SK-N-SH treated with all-trans-retinoic acid at 6 μM for 48 hours (cell line): ENCODE data around the gene IKZF1.
A peak's percentile ranks its signal among the peaks of the same experiment; 100 is the strongest.

Experiments
- ATAC-seq: fragments of 200-7000 bp; cut with Tn5 transposase; 3 replicates; pipeline ENCODE4 v1.9.1; 2020; ENCODE audit warnings: mild to moderate bottlenecking, moderate library complexity
- ARNTL ChIP-seq: fragments of 450-650 bp; formaldehyde crosslinking; IDR thresholded peaks from 2 replicates; pipeline ENCODE4 v1.5.0; 2020; ENCODE audit warnings: low read depth, mild to moderate bottlenecking, moderate library complexity, borderline replicate concordance
- CSDC2 ChIP-seq: fragments of 250-450 bp; sonication (Bioruptor Pico); IDR thresholded peaks from 2 replicates; pipeline ENCODE4 v1.5.0; 2020; ENCODE audit warnings: mild to moderate bottlenecking, moderate library complexity
- ESRRG ChIP-seq: fragments of 250-450 bp; sonication (Bioruptor Pico); IDR thresholded peaks from 2 replicates; pipeline ENCODE4 v1.6.1; 2021; ENCODE audit warnings: mild to moderate bottlenecking
- GLIS3 ChIP-seq: fragments of 250-450 bp; sonication (Bioruptor Pico); IDR thresholded peaks from 2 replicates; pipeline ENCODE4 v1.5.0; 2020; ENCODE audit warnings: mild to moderate bottlenecking, moderate library complexity
- ISL1 ChIP-seq: fragments of 250-450 bp; sonication (Bioruptor Pico); IDR thresholded peaks from 2 replicates; pipeline ENCODE4 v2.1.2; 2022; ENCODE audit warnings: mild to moderate bottlenecking, moderate library complexity
- OSR1 ChIP-seq: fragments of 250-450 bp; sonication (Bioruptor Pico); IDR thresholded peaks from 2 replicates; pipeline ENCODE4 v1.8.0; 2022; ENCODE audit warnings: moderate library complexity, mild to moderate bottlenecking, inconsistent platforms
- PPARA ChIP-seq: fragments of 250-450 bp; sonication (Bioruptor Pico); IDR thresholded peaks from 2 replicates; pipeline ENCODE4 v1.5.0; 2020; ENCODE audit warnings: mild to moderate bottlenecking, borderline replicate concordance
- RARB ChIP-seq: fragments of 250-450 bp; sonication (Bioruptor Pico); IDR thresholded peaks from 2 replicates; pipeline ENCODE4 v1.8.0; 2021; ENCODE audit warnings: mild to moderate bottlenecking, moderate library complexity
- SNAI2 ChIP-seq: fragments of 250-450 bp; sonication (Bioruptor Pico); IDR thresholded peaks from 2 replicates; pipeline ENCODE4 v1.5.0; 2020; ENCODE audit warnings: mild to moderate bottlenecking, moderate library complexity
- TCF4 ChIP-seq: fragments of 250-450 bp; sonication (Bioruptor Pico); IDR thresholded peaks from 2 replicates; pipeline ENCODE4 v1.8.0; 2021; ENCODE audit warnings: mild to moderate bottlenecking, moderate library complexity, borderline replicate concordance
- TOX ChIP-seq: fragments of 250-450 bp; sonication (Bioruptor Pico); IDR thresholded peaks from 2 replicates; pipeline ENCODE4 v1.8.0; 2021; ENCODE audit warnings: mild to moderate bottlenecking, moderate library complexity, borderline replicate concordance
- ZC3H10 ChIP-seq: fragments of 250-450 bp; sonication (Bioruptor Pico); IDR thresholded peaks from 2 replicates; pipeline ENCODE4 v1.5.1; 2021; ENCODE audit warnings: mild to moderate bottlenecking, moderate library complexity
- ZFP3 ChIP-seq: fragments of 250-450 bp; sonication (Bioruptor Pico); IDR thresholded peaks from 2 replicates; pipeline ENCODE4 v1.5.0; 2020; ENCODE audit warnings: mild to moderate bottlenecking, moderate library complexity
- ZFP30 ChIP-seq: fragments of 450-650 bp; formaldehyde crosslinking; IDR thresholded peaks from 2 replicates; pipeline ENCODE4 v1.5.0; 2022; ENCODE audit warnings: mild to moderate bottlenecking, moderate library complexity
- ZNF70 ChIP-seq: fragments of 450-650 bp; formaldehyde crosslinking; IDR thresholded peaks from 2 replicates; pipeline ENCODE4 v1.5.0; 2020; ENCODE audit warnings: mild to moderate bottlenecking, moderate library complexity
- ZNF8 ChIP-seq: fragments of 450-650 bp; formaldehyde crosslinking; IDR thresholded peaks from 2 replicates; pipeline ENCODE4 v1.5.0; 2020; ENCODE audit warnings: mild to moderate bottlenecking, moderate library complexity
- TF ChIP-seq, protein P1 (sequence below): fragments of 250-450 bp; sonication (Bioruptor Pico); IDR thresholded peaks from 2 replicates; pipeline ENCODE4 v1.5.1; 2021; ENCODE audit warnings: mild to moderate bottlenecking, moderate library complexity
- TF ChIP-seq, protein P2 (sequence below): fragments of 250-450 bp; sonication (Bioruptor Pico); IDR thresholded peaks from 2 replicates; pipeline ENCODE4 v1.5.1; 2020; ENCODE audit warnings: low read depth, mild to moderate bottlenecking, moderate library complexity
- TF ChIP-seq, protein P3 (sequence below): fragments of 250-450 bp; sonication (Bioruptor Pico); IDR thresholded peaks from 2 replicates; pipeline ENCODE4 v1.8.0; 2020; ENCODE audit warnings: mild to moderate bottlenecking, moderate library complexity, borderline replicate concordance

Gene IKZF1

DNA sequence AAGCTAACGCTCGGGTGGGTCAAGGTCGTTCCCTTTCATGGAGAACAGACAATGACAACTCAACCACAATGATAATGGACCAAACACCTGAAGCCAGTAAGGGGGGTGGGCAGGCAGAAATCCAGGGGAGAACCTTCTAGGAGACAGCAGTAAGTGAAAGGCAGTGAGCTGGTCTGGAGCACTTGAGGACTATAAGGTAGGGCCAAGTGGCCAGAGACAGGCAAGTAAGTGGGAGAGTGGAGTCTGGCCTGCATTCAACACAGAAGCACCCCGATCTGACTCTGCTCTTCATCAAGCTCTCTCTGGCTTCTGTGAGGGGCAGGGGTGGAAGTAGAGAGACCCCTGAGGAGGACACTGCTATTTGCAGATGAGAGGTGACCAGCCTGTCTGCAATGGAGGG lies 7.7 kb upstream of the IKZF1 start:
- TF ChIP-seq, protein P1, sequence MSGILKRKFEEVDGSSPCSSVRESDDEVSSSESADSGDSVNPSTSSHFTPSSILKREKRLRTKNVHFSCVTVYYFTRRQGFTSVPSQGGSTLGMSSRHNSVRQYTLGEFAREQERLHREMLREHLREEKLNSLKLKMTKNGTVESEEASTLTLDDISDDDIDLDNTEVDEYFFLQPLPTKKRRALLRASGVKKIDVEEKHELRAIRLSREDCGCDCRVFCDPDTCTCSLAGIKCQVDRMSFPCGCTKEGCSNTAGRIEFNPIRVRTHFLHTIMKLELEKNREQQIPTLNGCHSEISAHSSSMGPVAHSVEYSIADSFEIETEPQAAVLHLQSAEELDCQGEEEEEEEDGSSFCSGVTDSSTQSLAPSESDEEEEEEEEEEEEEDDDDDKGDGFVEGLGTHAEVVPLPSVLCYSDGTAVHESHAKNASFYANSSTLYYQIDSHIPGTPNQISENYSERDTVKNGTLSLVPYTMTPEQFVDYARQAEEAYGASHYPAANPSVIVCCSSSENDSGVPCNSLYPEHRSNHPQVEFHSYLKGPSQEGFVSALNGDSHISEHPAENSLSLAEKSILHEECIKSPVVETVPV, result no peak
- TF ChIP-seq ARNTL (CRISPR knock-in tag), result no peak
- TF ChIP-seq ZFP30, result no peak
- no peak for TF ChIP-seq RARB (CRISPR knock-in tag)
- no peak for TF ChIP-seq ZNF70 (CRISPR knock-in tag)
- TF ChIP-seq SNAI2 (CRISPR knock-in tag), result no peak
- TF ChIP-seq CSDC2 (CRISPR knock-in tag), result no peak
- no peak for TF ChIP-seq ZNF8
- ATAC-seq, result no peak

DNA sequence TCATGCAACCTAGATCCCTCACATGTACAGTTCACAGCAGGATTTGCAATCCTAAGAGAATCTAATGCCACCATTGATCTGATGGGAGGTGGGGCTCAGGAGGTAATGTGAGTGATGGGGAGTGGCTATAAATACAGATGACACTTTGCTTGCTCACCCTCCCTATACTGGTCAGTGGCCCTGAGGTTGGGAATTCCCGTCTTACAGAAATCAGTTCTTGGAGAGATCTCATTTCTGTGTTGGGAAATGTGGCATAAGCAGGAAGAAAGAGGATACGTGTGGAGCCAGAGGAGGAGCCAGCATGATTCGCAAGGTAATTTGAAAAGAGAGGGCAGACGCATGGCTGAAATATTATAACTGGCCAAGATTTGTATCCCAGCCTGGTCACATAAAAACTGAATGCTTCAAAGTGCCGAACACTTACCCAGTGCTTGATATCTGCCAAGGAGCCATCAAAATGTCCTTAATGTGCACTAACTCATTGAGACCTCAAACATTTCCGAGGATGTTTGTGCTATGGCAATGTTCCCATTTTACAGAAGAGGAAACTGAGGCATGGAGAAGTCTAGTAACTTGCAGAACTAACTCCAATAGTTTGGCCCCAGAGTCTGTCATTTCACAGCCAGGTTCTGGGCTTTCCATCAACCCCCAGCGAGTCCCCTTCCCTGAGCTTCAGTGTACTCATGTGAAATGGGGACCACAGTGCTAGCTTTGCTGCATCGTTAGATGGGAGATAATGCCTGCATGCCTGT lies 5.5 kb upstream of the IKZF1 start:
- TF ChIP-seq, protein P2, sequence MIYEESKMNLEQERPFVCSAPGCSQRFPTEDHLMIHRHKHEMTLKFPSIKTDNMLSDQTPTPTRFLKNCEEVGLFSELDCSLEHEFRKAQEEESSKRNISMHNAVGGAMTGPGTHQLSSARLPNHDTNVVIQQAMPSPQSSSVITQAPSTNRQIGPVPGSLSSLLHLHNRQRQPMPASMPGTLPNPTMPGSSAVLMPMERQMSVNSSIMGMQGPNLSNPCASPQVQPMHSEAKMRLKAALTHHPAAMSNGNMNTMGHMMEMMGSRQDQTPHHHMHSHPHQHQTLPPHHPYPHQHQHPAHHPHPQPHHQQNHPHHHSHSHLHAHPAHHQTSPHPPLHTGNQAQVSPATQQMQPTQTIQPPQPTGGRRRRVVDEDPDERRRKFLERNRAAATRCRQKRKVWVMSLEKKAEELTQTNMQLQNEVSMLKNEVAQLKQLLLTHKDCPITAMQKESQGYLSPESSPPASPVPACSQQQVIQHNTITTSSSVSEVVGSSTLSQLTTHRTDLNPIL (CRISPR knock-in tag), result no peak
- TF ChIP-seq, protein P1, result no peak
- TF ChIP-seq ZNF70 (CRISPR knock-in tag) (no peak), ISL1 (CRISPR knock-in tag) (no peak), RARB (CRISPR knock-in tag) (no peak), CSDC2 (CRISPR knock-in tag) (no peak), ARNTL (CRISPR knock-in tag) (no peak), ZFP30 (no peak), ESRRG (CRISPR knock-in tag) (no peak), SNAI2 (CRISPR knock-in tag) (no peak), ZFP3 (CRISPR knock-in tag) (no peak), TCF4 (CRISPR knock-in tag) (no peak), OSR1 (CRISPR knock-in tag) (no peak), GLIS3 (CRISPR knock-in tag) (no peak), ZC3H10 (no peak), TOX (CRISPR knock-in tag) (no peak), PPARA (CRISPR knock-in tag) (no peak), ZNF8 (no peak)
- no peak for ATAC-seq

DNA sequence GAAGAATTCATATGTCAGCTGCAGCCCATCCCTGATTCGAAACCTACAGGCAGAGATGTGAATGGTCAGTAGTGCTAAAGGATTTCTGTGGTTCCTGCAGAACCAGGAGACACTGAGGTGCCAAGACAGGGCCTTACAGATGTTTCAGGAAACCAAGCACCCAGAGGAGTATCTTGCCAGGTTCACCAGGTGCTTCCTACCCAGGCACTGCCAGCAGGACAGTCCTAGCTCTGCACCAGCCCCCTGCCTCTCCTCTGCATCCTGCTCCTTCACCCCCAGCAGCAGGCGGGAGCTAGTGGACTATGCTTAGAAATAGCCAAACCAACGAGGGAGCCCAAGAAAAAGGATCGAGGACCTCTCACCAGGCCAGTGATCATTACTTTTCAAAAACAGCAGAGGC lies 4.2 kb upstream of the IKZF1 start:
- TF ChIP-seq TCF4 (CRISPR knock-in tag), result no peak
- no peak for TF ChIP-seq ESRRG (CRISPR knock-in tag)
- TF ChIP-seq, protein P3, sequence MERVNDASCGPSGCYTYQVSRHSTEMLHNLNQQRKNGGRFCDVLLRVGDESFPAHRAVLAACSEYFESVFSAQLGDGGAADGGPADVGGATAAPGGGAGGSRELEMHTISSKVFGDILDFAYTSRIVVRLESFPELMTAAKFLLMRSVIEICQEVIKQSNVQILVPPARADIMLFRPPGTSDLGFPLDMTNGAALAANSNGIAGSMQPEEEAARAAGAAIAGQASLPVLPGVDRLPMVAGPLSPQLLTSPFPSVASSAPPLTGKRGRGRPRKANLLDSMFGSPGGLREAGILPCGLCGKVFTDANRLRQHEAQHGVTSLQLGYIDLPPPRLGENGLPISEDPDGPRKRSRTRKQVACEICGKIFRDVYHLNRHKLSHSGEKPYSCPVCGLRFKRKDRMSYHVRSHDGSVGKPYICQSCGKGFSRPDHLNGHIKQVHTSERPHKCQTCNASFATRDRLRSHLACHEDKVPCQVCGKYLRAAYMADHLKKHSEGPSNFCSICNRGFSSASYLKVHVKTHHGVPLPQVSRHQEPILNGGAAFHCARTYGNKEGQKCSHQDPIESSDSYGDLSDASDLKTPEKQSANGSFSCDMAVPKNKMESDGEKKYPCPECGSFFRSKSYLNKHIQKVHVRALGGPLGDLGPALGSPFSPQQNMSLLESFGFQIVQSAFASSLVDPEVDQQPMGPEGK, result no peak
- no peak for TF ChIP-seq OSR1 (CRISPR knock-in tag)
- ATAC-seq, result no peak

DNA sequence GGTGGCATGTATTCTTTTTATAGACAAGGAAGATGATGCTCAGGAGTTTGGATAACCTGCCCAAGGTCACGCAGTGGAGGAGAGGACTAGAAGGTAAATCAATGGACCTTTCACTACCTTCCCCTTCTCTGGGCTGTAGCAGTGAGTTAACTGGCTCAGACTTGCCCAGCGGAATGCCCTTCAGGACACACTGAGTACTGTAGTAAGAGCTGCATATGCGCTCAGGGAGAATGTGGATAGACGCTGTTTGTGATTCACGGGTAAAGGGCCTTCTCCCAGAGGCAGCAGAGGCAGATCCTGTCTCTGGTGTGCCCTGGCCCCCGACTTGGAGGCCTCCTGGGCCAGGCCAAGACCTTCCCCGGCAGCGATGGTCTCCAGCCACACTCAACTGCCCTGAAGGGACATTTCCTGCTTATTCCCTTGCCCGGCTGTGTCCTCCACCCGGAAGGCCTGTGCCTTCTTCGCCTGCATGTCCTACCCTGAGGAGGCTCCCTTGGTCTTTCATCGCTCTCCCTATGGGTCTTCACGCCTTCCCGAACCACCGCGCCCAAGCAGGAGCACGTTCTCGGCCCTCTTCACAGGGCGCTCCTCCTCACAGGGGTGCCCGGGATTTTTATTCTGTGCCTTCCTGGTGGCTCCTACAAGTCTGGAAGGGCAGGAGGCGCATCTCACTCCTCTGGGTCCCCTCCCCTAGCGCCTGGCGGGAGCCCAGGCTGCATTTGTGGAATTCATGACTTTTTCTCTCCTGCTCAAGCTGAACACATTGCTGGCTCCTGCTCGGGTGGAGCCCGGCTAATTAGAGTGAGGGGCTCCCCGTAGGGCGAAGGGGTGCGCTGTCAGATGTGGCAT lies 1.8 kb upstream of the IKZF1 start:
- no peak for TF ChIP-seq GLIS3 (CRISPR knock-in tag)
- TF ChIP-seq, protein P2 (CRISPR knock-in tag), result no peak
- TF ChIP-seq TOX (CRISPR knock-in tag), result no peak
- no peak for TF ChIP-seq ZNF70 (CRISPR knock-in tag)
- no peak for TF ChIP-seq ESRRG (CRISPR knock-in tag)
- TF ChIP-seq, protein P1, result no peak
- peak; percentile 16; the same call in 1 of the 3 replicates for ATAC-seq
